Activated CD4-positive, alpha-beta T cell treated with anti-CD3 and anti-CD28 coated beads, Interleukin-2, amount 10 ng/mL, durations not matched to agents 7 days and 5 days (primary cell): ENCODE results near the gene HSF4. TPM values are rescaled to one million over a fixed set of nuclear protein-coding genes. Genes with fewer than 3 reads are reported as not detected.
"Not testable (repeated sequence)": the region's sequence is repeated elsewhere in the genome, so short reads cannot be mapped to it uniquely, and the experiment has no call there.

Source experiments
- CTCF ChIA-PET: fragments of 350-600 bp; sonication (Branson Sonifier 250); formaldehyde crosslinking; loops from one replicate; lab custom pipeline; 2021; ENCODE audit warnings: antibody characterized with exemption; lab: Charles Lee
- POLR2A ChIA-PET: fragments of 350-600 bp; sonication (Branson Sonifier 250); formaldehyde crosslinking; loops from one replicate; lab custom pipeline; 2021; ENCODE audit warnings: antibody characterized with exemption; lab: Charles Lee
- DNase-seq: peaks from one replicate; pipeline ENCODE4 v3.0.0-alpha.2; 2020
- H3K27ac Mint-ChIP-seq: one replicate; pipeline ENCODE4 v1.8.0; 2021; ENCODE audit warnings: mild to moderate bottlenecking, moderate library complexity, mixed read lengths
- H3K27me3 Mint-ChIP-seq: one replicate; pipeline ENCODE4 v1.8.0; 2021; ENCODE audit warnings: mixed read lengths
- H3K36me3 Mint-ChIP-seq: one replicate; pipeline ENCODE4 v1.8.0; 2021; ENCODE audit warnings: low read depth, mixed read lengths
- H3K4me1 Mint-ChIP-seq: one replicate; pipeline ENCODE4 v1.8.0; 2021; ENCODE audit warnings: mixed read lengths
- H3K4me3 Mint-ChIP-seq: one replicate; pipeline ENCODE4 v1.8.0; 2021; ENCODE audit warnings: mild to moderate bottlenecking, moderate library complexity, mixed read lengths
- H3K9me3 Mint-ChIP-seq: one replicate; pipeline ENCODE4 v1.8.0; 2021; ENCODE audit warnings: mixed read lengths
- total RNA-seq, 2 experiments: library from RNA; stranded (reverse); gene quantifications; one replicate each; pipeline ENCODE4 v1.2.3, GENCODE V29; 2021

The HSF4 gene
- total RNA-seq = 10 to 100 TPM; 49.6 to 58.1 TPM

- Mint-ChIP-seq H3K27ac (peak within 1 kb of the TSS; percentile 50), H3K4me3 (peak within 1 kb of the TSS; percentile 34), H3K4me1 (peaks cover 38% of the 10 kb centered on the region), H3K36me3 (peaks cover 20% of the 10 kb centered on the region), H3K9me3 (no peaks in the 10 kb centered on the region), H3K27me3 (peaks cover 45% of the 10 kb centered on the region)
- DNase-seq = no peak
- POLR2A ChIA-PET = no interaction called here
- CTCF ChIA-PET = interaction anchor here (0.9 to 2.8 kb wide), 5 partner anchors 9 to 147 kb away, joined by 3 to 12 read pairs (median 10); no protein-coding TSS in a partner anchor
Measured at GRCh38 chr16:67164599-67165061, at the start of gene HSF4. HSF4 (plus strand) TSS chr16:67164745; CDS start chr16:67164812, 67 bp downstream.

- ChIA-PET POLR2A (no interaction called here), CTCF (interaction anchor here (1.2 to 2.5 kb wide), 4 partner anchors 8 to 41 kb away, joined by 4 to 8 read pairs (median 5); no protein-coding TSS in a partner anchor)
- Mint-ChIP-seq H3K4me3 (no peak overlapping the region), H3K36me3 (peaks cover 10% of the 10 kb centered on the region), H3K4me1 (peaks cover 29% of the 10 kb centered on the region), H3K9me3 (no peaks in the 10 kb centered on the region), H3K27ac (no peak overlapping the region), H3K27me3 (no peaks in the 10 kb centered on the region)
- DNase-seq = no peak
Measured at GRCh38 chr16:67114793-67115192, 49.8 kb upstream of the HSF4 start.

GRCh38 chr16:67115639-67116038 lies 48.9 kb upstream of the HSF4 start:
- peaks cover 14% of the 10 kb centered on the region for H3K36me3 Mint-ChIP-seq
- peaks cover 23% of the 10 kb centered on the region for H3K4me1 Mint-ChIP-seq
- H3K27ac Mint-ChIP-seq = no peak overlapping the region
- H3K4me3 Mint-ChIP-seq = no peak overlapping the region
- DNase-seq = no peak
- ChIA-PET CTCF (interaction anchor here (0.6 to 2.5 kb wide), 6 partner anchors 9 to 77 kb away, joined by 3 to 8 read pairs (median 5); no protein-coding TSS in a partner anchor), POLR2A (no interaction called here)
- H3K9me3 Mint-ChIP-seq = no peaks in the 10 kb centered on the region
- no peaks in the 10 kb centered on the region for H3K27me3 Mint-ChIP-seq

GRCh38 chr16:67116388-67117311 lies 47.9 kb upstream of the HSF4 start:
- Mint-ChIP-seq H3K9me3 (no peaks in the 10 kb centered on the region), H3K4me3 (no peak overlapping the region), H3K4me1 (peaks cover 14% of the 10 kb centered on the region), H3K36me3 (peaks cover 17% of the 10 kb centered on the region), H3K27me3 (no peaks in the 10 kb centered on the region), H3K27ac (no peak overlapping the region)
- ChIA-PET POLR2A (no interaction called here), CTCF (interaction anchor here (0.6 to 2.5 kb wide), 6 partner anchors 10 to 78 kb away, joined by 3 to 8 read pairs (median 4); no protein-coding TSS in a partner anchor)
- no peak for DNase-seq

GRCh38 chr16:67117716-67118115 lies 46.8 kb upstream of the HSF4 start:
- Mint-ChIP-seq H3K27ac (no peak overlapping the region), H3K27me3 (no peaks in the 10 kb centered on the region), H3K36me3 (peaks cover 17% of the 10 kb centered on the region), H3K9me3 (no peaks in the 10 kb centered on the region), H3K4me1 (peaks cover 5% of the 10 kb centered on the region), H3K4me3 (no peak overlapping the region)
- DNase-seq = no peak
- POLR2A ChIA-PET = no interaction called here
- CTCF ChIA-PET = interaction anchor here (0.6 to 1.6 kb wide), 4 partner anchors 38 to 502 kb away, joined by 3 to 4 read pairs (median 3); no protein-coding TSS in a partner anchor

GRCh38 chr16:67120025-67120424 lies 44.5 kb upstream of the HSF4 start:
- CTCF ChIA-PET = interaction anchor here (1.4 kb wide), 1 partner anchor 8 kb away, joined by 4 read pairs; no protein-coding TSS in a partner anchor
- Mint-ChIP-seq H3K4me3 (no peak overlapping the region), H3K36me3 (peaks cover 19% of the 10 kb centered on the region), H3K27ac (peak overlapping the region; percentile 46), H3K27me3 (no peaks in the 10 kb centered on the region), H3K9me3 (no peaks in the 10 kb centered on the region), H3K4me1 (no peaks in the 10 kb centered on the region)
- POLR2A ChIA-PET = no interaction called here
- no peak for DNase-seq

- H3K4me1 Mint-ChIP-seq, CTCF ChIA-PET, H3K4me3 Mint-ChIP-seq, H3K27me3 Mint-ChIP-seq, H3K9me3 Mint-ChIP-seq, POLR2A ChIA-PET, H3K27ac Mint-ChIP-seq, DNase-seq: not testable (repeated sequence)
- peaks cover 29% of the 10 kb centered on the region for H3K36me3 Mint-ChIP-seq
Measured at GRCh38 chr16:67122799-67123198, 41.7 kb upstream of the HSF4 start.

GRCh38 chr16:67128417-67128816 lies 36.1 kb upstream of the HSF4 start:
- POLR2A ChIA-PET = no interaction called here
- H3K4me3 Mint-ChIP-seq = no peak overlapping the region
- no peaks in the 10 kb centered on the region for H3K4me1 Mint-ChIP-seq
- no peaks in the 10 kb centered on the region for H3K27me3 Mint-ChIP-seq
- peaks cover 27% of the 10 kb centered on the region for H3K36me3 Mint-ChIP-seq
- no peak overlapping the region for H3K27ac Mint-ChIP-seq
- CTCF ChIA-PET = interaction anchor here (0.7 to 1.7 kb wide), 9 partner anchors 9 to 181 kb away, joined by 3 to 7 read pairs (median 4); no protein-coding TSS in a partner anchor
- no peaks in the 10 kb centered on the region for H3K9me3 Mint-ChIP-seq
- no peak for DNase-seq

- Mint-ChIP-seq H3K9me3 (no peaks in the 10 kb centered on the region), H3K36me3 (peaks cover 22% of the 10 kb centered on the region)
- POLR2A ChIA-PET = no interaction called here
Measured at GRCh38 chr16:67128887-67129286, 35.7 kb upstream of the HSF4 start.

GRCh38 chr16:67129422-67129821 lies 35.1 kb upstream of the HSF4 start:
- CTCF ChIA-PET = interaction anchor here (0.6 to 1.9 kb wide), 12 partner anchors 8 to 1095 kb away, joined by 3 to 7 read pairs (median 3); no protein-coding TSS in a partner anchor
- Mint-ChIP-seq H3K36me3 (peaks cover 22% of the 10 kb centered on the region), H3K4me1 (no peaks in the 10 kb centered on the region), H3K27me3 (no peaks in the 10 kb centered on the region), H3K4me3 (no peak overlapping the region), H3K9me3 (no peaks in the 10 kb centered on the region), H3K27ac (no peak overlapping the region)
- POLR2A ChIA-PET = no interaction called here
- DNase-seq = no peak

More at GRCh38 chr16:67128887-67129286, 35.7 kb upstream of the HSF4 start:
- Mint-ChIP-seq H3K4me3 (no peak overlapping the region), H3K27ac (no peak overlapping the region), H3K27me3 (no peaks in the 10 kb centered on the region), H3K4me1 (no peaks in the 10 kb centered on the region)
- CTCF ChIA-PET = interaction anchor here (0.7 to 1.7 kb wide), 10 partner anchors 8 to 182 kb away, joined by 3 to 7 read pairs (median 4); no protein-coding TSS in a partner anchor
- DNase-seq = no peak

- CTCF ChIA-PET = interaction anchor here (0.6 to 3.7 kb wide), 4 partner anchors 9 to 120 kb away, joined by 3 to 18 read pairs (median 8); no protein-coding TSS in a partner anchor
- Mint-ChIP-seq H3K36me3 (peaks cover 12% of the 10 kb centered on the region), H3K4me3 (no peak overlapping the region), H3K27ac (no peak overlapping the region), H3K27me3 (no peaks in the 10 kb centered on the region), H3K4me1 (no peaks in the 10 kb centered on the region), H3K9me3 (no peaks in the 10 kb centered on the region)
- POLR2A ChIA-PET = no interaction called here
- no peak for DNase-seq
Measured at GRCh38 chr16:67137605-67138004, 26.9 kb upstream of the HSF4 start.

GRCh38 chr16:67141391-67141790 lies 23.2 kb upstream of the HSF4 start:
- no peaks in the 10 kb centered on the region for H3K27me3 Mint-ChIP-seq
- no peak overlapping the region for H3K4me3 Mint-ChIP-seq
- ChIA-PET CTCF (interaction anchor here (0.6 to 3.6 kb wide), 9 partner anchors 9 to 380 kb away, joined by 3 to 12 read pairs (median 6); partner anchors contain the start of genes B3GNT9, FBXL8 and TRADD), POLR2A (no interaction called here)
- no peaks in the 10 kb centered on the region for H3K4me1 Mint-ChIP-seq
- no peaks in the 10 kb centered on the region for H3K9me3 Mint-ChIP-seq
- DNase-seq = no peak
- H3K36me3 Mint-ChIP-seq = peaks cover 16% of the 10 kb centered on the region
- H3K27ac Mint-ChIP-seq = no peak overlapping the region
